Activated CD4-positive, alpha-beta T cell treated with anti-CD3 and anti-CD28 coated beads, Interleukin-2, amount 50 U/mL, for 48 hours (primary cell): ENCODE results near the gene REV1.
"Not testable (repeated sequence)": the region's sequence is repeated elsewhere in the genome, so short reads cannot be mapped to it uniquely, and the experiment has no call there.

ENCODE experiments used
- DNase-seq, 2 experiments: peaks; one replicate each; pipeline ENCODE4 v3.0.0-alpha.2; 2020

The REV1 gene

GRCh38 chr2:99401841-99402240 lies 88.0 kb downstream of the REV1 start:
- no peak for DNase-seq

- DNase-seq: no peak
These were observed 90.0 kb downstream of the REV1 start for GRCh38 chr2:99399795-99400194.

- DNase-seq: no peak
These were observed 90.8 kb downstream of the REV1 start for GRCh38 chr2:99399063-99399462.

- no peak for DNase-seq
These were observed 91.5 kb downstream of the REV1 start for GRCh38 chr2:99398303-99398702.

- DNase-seq: no peak
These were observed 92.4 kb downstream of the REV1 start for GRCh38 chr2:99397266-99397920.

- DNase-seq: no peak
These were observed 94.2 kb downstream of the REV1 start for GRCh38 chr2:99395589-99396130.

- no peak for DNase-seq
These were observed 99.9 kb downstream of the REV1 start for GRCh38 chr2:99389946-99390345.

- no peak for DNase-seq
These were observed 100.4 kb downstream of the REV1 start for GRCh38 chr2:99389371-99389770.

GRCh38 chr2:99388892-99389291 lies 100.9 kb downstream of the REV1 start:
- no peak for DNase-seq

- DNase-seq: no peak
These were observed 103.8 kb downstream of the REV1 start for GRCh38 chr2:99386011-99386410.

- no peak for DNase-seq
These were observed 107.7 kb downstream of the REV1 start for GRCh38 chr2:99382143-99382542.

- DNase-seq: no peak
These were observed 109.3 kb downstream of the REV1 start for GRCh38 chr2:99380376-99381010.

- no peak for DNase-seq
These were observed 111.9 kb downstream of the REV1 start for GRCh38 chr2:99377879-99378278.

- DNase-seq: no peak
These were observed 113.5 kb downstream of the REV1 start for GRCh38 chr2:99376254-99376864.

- DNase-seq: no peak
These were observed 115.1 kb downstream of the REV1 start for GRCh38 chr2:99374747-99375146.

- no peak for DNase-seq
These were observed 116.7 kb downstream of the REV1 start for GRCh38 chr2:99373144-99373543.

GRCh38 chr2:99368854-99369253 lies 121.0 kb downstream of the REV1 start:
- DNase-seq: not testable (repeated sequence)

- DNase-seq: no peak
These were observed 124.2 kb downstream of the REV1 start for GRCh38 chr2:99365661-99366060.

- no peak for DNase-seq
These were observed 133.0 kb downstream of the REV1 start for GRCh38 chr2:99356853-99357252.

GRCh38 chr2:99354825-99355224 lies 135.0 kb downstream of the REV1 start:
- not testable (repeated sequence) for DNase-seq

GRCh38 chr2:99354070-99354469 lies 135.7 kb downstream of the REV1 start:
- no peak for DNase-seq
